DMS79 treated with DMSO at 0.1 percent for 48 hours (cell line): ENCODE measurements around the gene FAM161A.

Experiments
- DNase-seq: peaks from one replicate; lab custom pipeline; 2025; lab: John Stamatoyannopoulos, UW

The FAM161A gene

DNA sequence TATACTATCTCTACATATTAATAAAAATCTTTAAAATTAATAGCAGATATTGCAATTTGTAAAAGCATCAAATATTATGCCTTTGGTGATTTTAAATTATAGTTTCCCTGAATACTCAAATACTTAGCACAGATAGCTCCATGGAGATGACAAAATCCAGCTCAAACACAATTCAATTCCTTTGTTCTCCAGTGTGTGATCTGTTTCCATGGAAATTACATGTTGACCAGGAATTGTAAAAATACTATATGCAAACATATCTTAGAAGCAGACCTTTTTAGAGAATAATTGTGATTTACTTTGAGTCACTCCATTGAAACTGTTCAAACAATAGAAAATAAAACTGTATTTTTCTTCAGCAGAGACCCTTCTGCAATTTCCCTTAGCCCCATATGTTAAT, 68.3 kb downstream of the FAM161A start:
- DNase-seq = no peak

DNA sequence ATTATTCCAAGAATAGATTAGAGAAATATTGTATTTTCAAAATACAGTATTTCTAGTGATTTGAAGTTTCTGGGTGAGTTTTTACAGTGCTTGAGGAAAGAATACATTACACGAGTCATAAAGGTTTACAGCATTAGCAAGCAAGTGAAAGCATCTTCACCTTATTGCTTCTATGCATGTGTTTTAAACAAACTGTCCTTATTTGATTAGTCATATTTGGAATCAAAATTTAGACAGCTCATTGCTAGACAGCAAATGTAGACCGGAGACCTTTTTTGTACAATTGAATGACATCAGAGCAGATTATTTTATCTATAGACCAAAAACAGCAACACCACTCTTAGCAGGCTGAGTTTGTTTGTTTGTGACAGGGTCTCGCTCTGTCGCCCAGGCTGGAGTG, 69.2 kb downstream of the FAM161A start:
- DNase-seq = no peak

- DNase-seq = no peak
Measured at GRCh38 chr2:61775956-61776570, 77.8 kb downstream of the FAM161A start.
